ENCODE results near the gene ZMYND15. TPM values are rescaled to one million over a fixed set of nuclear protein-coding genes. Genes with fewer than 3 reads are reported as not detected.

The ZMYND15 gene
- total RNA-seq, 1 donor from 2014 or later = 0.06 TPM

DNA sequence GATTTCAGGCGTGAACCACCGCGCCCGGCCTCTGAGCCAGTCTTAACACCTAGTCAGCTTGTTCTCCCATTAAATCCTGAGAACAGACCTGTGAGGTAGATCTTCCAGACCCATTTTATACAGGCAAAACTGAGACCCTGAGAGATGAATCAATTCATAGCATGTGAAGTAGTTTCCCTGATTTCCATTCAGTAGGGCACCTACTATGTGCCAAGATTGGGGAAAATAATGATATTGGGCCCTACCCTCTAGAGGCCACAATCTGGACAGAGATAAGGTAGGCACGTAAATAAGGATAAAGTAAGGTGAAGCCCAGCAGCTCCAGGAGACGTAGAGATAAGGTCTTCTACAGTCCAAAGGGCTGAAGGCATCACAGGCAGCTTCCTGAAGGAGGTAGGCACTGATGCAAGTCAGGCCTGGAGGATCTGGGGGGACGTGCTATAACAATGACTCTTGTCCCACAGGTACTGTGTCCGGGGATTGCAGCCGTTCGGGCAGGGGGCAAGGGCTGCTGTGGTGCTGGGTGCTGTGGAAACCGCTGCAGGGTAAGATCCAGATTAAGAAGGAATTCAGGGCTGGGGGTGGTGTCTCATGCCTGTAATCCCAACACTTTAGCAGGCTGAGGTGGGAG, 40.8 kb downstream of the ZMYND15 start:
- no peak for DNase-seq (ENCODE audit: extremely low read depth, low read depth, low spot score)

GRCh38 chr17:4782652-4783051, 43.0 kb downstream of the ZMYND15 start:
- no peak for DNase-seq (ENCODE audit: extremely low read depth, low read depth, low spot score)

- no peak for DNase-seq (ENCODE audit: extremely low read depth, low read depth, low spot score)
These were observed 45.9 kb downstream of the ZMYND15 start for GRCh38 chr17:4785311-4786105.

GRCh38 chr17:4786106-4786511, 46.5 kb downstream of the ZMYND15 start, which contains the start of gene VMO1:
TSS of gene VMO1 (minus strand) at chr17:4786364. CDS start at chr17:4786352, 12 bp downstream.
- no peak for DNase-seq (ENCODE audit: extremely low read depth, low read depth, low spot score)

- DNase-seq (ENCODE audit: extremely low read depth, low read depth, low spot score) = no peak
These were observed 46.9 kb downstream of the ZMYND15 start for GRCh38 chr17:4786516-4786915.

- DNase-seq (ENCODE audit: extremely low read depth, low read depth, low spot score) = no peak
These were observed 48.6 kb downstream of the ZMYND15 start for GRCh38 chr17:4788159-4788806.

- DNase-seq (ENCODE audit: extremely low read depth, low read depth, low spot score) = no peak
These were observed 49.4 kb downstream of the ZMYND15 start, which contains the start of gene GLTPD2 for GRCh38 chr17:4788807-4789700. TSS of gene GLTPD2 (plus strand) at chr17:4788964. CDS start at chr17:4789012, 48 bp downstream.

- no peak for DNase-seq (ENCODE audit: extremely low read depth, low read depth, low spot score)
These were observed 50.0 kb downstream of the ZMYND15 start for GRCh38 chr17:4789701-4789950.

- DNase-seq (ENCODE audit: extremely low read depth, low read depth, low spot score) = no peak
These were observed 50.5 kb downstream of the ZMYND15 start for GRCh38 chr17:4789951-4790704.

DNA sequence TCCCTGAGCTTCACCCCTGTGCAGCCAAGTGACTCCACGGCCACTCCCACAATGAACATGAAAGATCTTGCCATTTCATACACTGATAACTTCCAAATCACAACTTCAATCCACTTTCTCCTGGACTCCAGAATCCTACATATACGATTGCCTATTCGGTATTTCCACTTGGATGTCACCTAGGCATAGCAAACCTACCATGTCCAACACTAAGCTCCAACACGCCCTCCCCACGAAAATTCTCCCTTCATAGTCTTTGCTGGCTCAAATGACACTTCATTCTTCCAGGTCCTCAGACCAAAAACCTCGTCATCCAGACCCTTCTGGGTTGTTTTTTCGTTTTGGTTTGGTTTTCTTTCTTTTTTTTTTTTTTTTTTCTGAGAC, 51.1 kb downstream of the ZMYND15 start:
- DNase-seq (ENCODE audit: extremely low read depth, low read depth, low spot score) = no peak

DNA sequence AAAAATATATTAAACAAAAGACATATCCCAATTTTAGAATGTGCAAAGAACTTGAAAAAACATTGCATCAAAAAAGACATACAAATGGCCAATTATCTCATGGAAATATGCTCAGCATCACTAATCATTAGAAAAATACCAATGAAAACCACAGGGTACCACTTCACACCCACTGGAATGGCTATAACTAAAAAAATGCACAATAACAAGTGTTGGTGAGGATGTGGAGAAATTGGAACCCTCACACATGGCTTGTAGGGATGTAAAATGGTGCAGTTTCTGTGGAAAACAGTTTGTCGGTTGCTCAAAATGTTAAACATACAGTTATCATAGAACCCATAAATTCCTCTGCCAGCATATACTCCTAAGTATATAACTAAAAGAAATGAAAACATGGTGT, 55.5 kb downstream of the ZMYND15 start:
- DNase-seq (ENCODE audit: extremely low read depth, low read depth, low spot score) = no peak

Other genes with a start within 250 kb of the ZMYND15 start
- 69.1 and 92.0 TPM in 2 replicates for gene SPNS2, start 241.0 kb upstream of the ZMYND15 start, total RNA-seq
- 65.0 and 84.7 TPM in 2 replicates for gene MYBBP1A, start 184.4 kb upstream of the ZMYND15 start, total RNA-seq
- not detected in 2 replicates for gene GGT6, start 179.3 kb upstream of the ZMYND15 start, total RNA-seq
- gene SMTNL2, start 155.3 kb upstream of the ZMYND15 start, total RNA-seq = not detected in 2 replicates
- gene ALOX15, start 98.2 kb upstream of the ZMYND15 start, total RNA-seq = not detected in 2 replicates
- 21.8 and 25.5 TPM in 2 replicates for gene PELP1, start 35.7 kb upstream of the ZMYND15 start, total RNA-seq
- gene ARRB2, start 29.2 kb upstream of the ZMYND15 start, total RNA-seq = 11.6 and 13.0 TPM in 2 replicates
- gene MED11, start 8.4 kb upstream of the ZMYND15 start, total RNA-seq = 22.6 and 32.6 TPM in 2 replicates
- 18.0 and 18.5 TPM in 2 replicates for gene CXCL16, start 95 bp downstream of the ZMYND15 start, total RNA-seq
- gene TM4SF5, start 32.1 kb downstream of the ZMYND15 start, total RNA-seq = not detected in 2 replicates
- 0.44 TPM in 1 of 2 replicates, not detected in the other for gene VMO1, start 46.5 kb downstream of the ZMYND15 start, total RNA-seq
- not detected in 2 replicates for gene GLTPD2, start 49.1 kb downstream of the ZMYND15 start, total RNA-seq
- gene PSMB6, start 56.3 kb downstream of the ZMYND15 start, total RNA-seq = 143 and 209 TPM in 2 replicates
- 33.5 and 36.9 TPM in 2 replicates for gene PLD2, start 67.3 kb downstream of the ZMYND15 start, total RNA-seq
- gene MINK1, start 93.5 kb downstream of the ZMYND15 start, total RNA-seq = 51.0 and 74.7 TPM in 2 replicates
- 0.88 and 1.6 TPM in 2 replicates for gene C17orf107, start 159.7 kb downstream of the ZMYND15 start, total RNA-seq
- gene CHRNE, start 163.3 kb downstream of the ZMYND15 start, total RNA-seq = 0.76 and 1.5 TPM in 2 replicates
- not detected in 2 replicates for gene GP1BA, start 192.4 kb downstream of the ZMYND15 start, total RNA-seq
- 47.3 and 52.1 TPM in 2 replicates for gene SLC25A11, start 200.2 kb downstream of the ZMYND15 start, total RNA-seq
- 47.5 and 54.7 TPM in 2 replicates for gene RNF167, start 200.4 kb downstream of the ZMYND15 start, total RNA-seq
- gene PFN1, start 208.7 kb downstream of the ZMYND15 start, total RNA-seq = 1,675 and 1,900 TPM in 2 replicates
- 0.15 and 2.6 TPM in 2 replicates for gene ENO3, start 211.3 kb downstream of the ZMYND15 start, total RNA-seq
- gene SPAG7, start 228.0 kb downstream of the ZMYND15 start, total RNA-seq = 61.8 and 69.5 TPM in 2 replicates
- gene CAMTA2, start 247.8 kb downstream of the ZMYND15 start, total RNA-seq = 16.4 and 35.1 TPM in 2 replicates